Immature natural killer cell (primary cell): ENCODE results near the gene EMX1. TPM values are rescaled to one million over a fixed set of nuclear protein-coding genes. Genes with fewer than 3 reads are reported as not detected.

ENCODE experiments used
- DNase-seq, 3 donors: peaks; one replicate each; pipeline ENCODE4 v3.0.0; 2022; ENCODE audit warnings: mixed read lengths in 1 of 3
- H3K27ac Mint-ChIP-seq, 6 donors: one replicate each; pipeline ENCODE4 v1.8.0; 2020; ENCODE audit warnings: mixed read lengths in 6 of 6, mild to moderate bottlenecking in 5 of 6, inconsistent platforms in 4 of 6, moderate library complexity in 3 of 6
- H3K27me3 Mint-ChIP-seq, 3 donors: one replicate each; pipeline ENCODE4 v1.8.0; 2020 to 2021; ENCODE audit warnings: low read depth in 3 of 3, mild to moderate bottlenecking in 3 of 3, mixed read lengths in 3 of 3, moderate library complexity in 3 of 3, inconsistent platforms in 1 of 3
- H3K36me3 Mint-ChIP-seq, 3 donors: one replicate each; pipeline ENCODE4 v1.8.0; 2020; ENCODE audit warnings: mixed read lengths in 3 of 3, inconsistent platforms in 2 of 3, mild to moderate bottlenecking in 2 of 3
- H3K4me1 Mint-ChIP-seq, 2 donors: one replicate each; pipeline ENCODE4 v1.8.0; 2020; ENCODE audit warnings: inconsistent platforms in 2 of 2, mild to moderate bottlenecking in 2 of 2, mixed read lengths in 2 of 2, moderate library complexity in 1 of 2
- H3K4me3 Mint-ChIP-seq, 5 donors: one replicate each; pipeline ENCODE4 v1.8.0; 2020; ENCODE audit warnings: mild to moderate bottlenecking in 5 of 5, mixed read lengths in 5 of 5, inconsistent platforms in 3 of 5, moderate library complexity in 3 of 5
- H3K9me3 Mint-ChIP-seq, 6 donors: one replicate each; pipeline ENCODE4 v1.8.0; 2020; ENCODE audit warnings: mild to moderate bottlenecking in 6 of 6, mixed read lengths in 6 of 6, inconsistent platforms in 4 of 6, moderate library complexity in 3 of 6
- polyA plus RNA-seq, 3 donors: library from polyadenylated mRNA; unstranded; fragments of 300-500 nt; fragmentation: Illumina TruSeq; gene quantifications; one replicate each; pipeline ENCODE4 v1.2.3, GENCODE V29; 2021

The EMX1 gene
- polyA plus RNA-seq, 3 donors from 2014 or later = not detected

DNA sequence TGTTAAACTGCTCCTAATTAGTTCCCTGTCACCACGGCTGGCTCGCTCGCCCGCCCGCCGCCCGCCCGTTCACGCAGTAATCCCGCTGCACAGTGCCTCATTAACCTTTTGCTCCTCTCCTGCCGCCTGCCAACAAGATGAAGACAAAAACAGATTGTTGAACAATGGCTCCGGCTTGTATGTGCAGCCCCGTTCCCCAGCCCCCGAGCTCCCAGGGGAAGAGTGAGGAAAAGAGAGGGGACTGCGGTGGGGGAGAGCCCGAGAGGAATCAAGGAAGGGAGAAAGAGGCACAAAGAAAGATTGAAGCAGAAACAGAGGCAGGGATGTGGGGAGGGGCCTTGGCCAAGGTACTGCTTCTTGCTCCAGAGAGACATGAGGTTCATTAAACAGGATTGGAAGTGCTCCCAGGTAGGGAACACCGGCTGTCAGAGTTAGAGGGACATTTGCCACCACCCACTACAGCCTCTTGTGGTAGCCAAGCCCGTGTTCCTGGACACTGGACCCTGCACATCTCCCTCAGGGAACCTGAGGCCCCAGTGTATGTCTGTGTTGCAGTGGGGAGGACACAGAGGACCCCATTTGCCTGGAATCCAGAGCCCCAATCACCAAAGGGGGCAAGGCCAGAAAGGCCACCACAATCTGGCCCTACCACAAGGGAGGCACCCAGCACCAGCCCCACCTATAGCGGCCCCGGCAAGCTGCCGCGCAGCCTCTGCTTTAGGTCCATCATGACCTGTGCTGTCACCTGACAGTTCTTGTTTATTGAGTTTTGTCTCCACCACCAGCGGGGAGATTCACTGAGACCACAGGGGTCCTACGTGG is 38.1 kb downstream of the EMX1 start:
- Mint-ChIP-seq H3K27me3 (no peaks in the 10 kb centered on the region), H3K36me3 (peaks cover 0 to 12% (median 0%) of the 10 kb centered on the region in 3 donors), H3K9me3 (no peaks in the 10 kb centered on the region), H3K4me1 (peaks cover 64 to 67% of the 10 kb centered on the region in 2 donors), H3K27ac (peak overlapping the region; percentile 49 to 90 (median 73)), H3K4me3 (peak overlapping the region; percentile 71 to 98 (median 90))
- DNase-seq = no peak

DNA sequence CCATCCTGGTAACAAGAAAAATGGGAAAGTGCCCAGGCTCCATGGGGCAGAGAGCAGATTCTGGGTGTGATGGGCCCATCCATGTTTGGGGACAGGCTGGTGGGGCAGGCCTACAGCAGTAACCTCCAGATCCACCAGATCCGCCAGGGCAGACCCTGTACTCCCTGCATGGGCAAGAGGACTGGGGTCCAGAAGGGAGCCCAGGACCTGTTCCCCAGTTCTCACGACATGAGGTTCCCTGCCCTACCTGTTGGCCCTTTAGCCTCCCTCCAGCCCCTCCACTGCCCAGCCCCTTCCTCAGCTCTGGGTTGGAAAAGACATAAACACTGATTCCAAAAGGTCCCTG is 38.7 kb downstream of the EMX1 start:
- H3K36me3 Mint-ChIP-seq = peaks cover 0 to 12% (median 0%) of the 10 kb centered on the region in 3 donors
- DNase-seq = no peak
- peak overlapping the region in 2 of 6 donors; percentile 55 to 64 for H3K27ac Mint-ChIP-seq
- H3K27me3 Mint-ChIP-seq = peaks cover 0 to 2% (median 0%) of the 10 kb centered on the region in 3 donors
- peaks cover 67% of the 10 kb centered on the region in 2 donors for H3K4me1 Mint-ChIP-seq
- H3K9me3 Mint-ChIP-seq = peaks cover 0 to 1% (median 0%) of the 10 kb centered on the region in 6 donors
- H3K4me3 Mint-ChIP-seq = peak overlapping the region in 3 of 5 donors; percentile 17 to 90 (median 43)

DNA sequence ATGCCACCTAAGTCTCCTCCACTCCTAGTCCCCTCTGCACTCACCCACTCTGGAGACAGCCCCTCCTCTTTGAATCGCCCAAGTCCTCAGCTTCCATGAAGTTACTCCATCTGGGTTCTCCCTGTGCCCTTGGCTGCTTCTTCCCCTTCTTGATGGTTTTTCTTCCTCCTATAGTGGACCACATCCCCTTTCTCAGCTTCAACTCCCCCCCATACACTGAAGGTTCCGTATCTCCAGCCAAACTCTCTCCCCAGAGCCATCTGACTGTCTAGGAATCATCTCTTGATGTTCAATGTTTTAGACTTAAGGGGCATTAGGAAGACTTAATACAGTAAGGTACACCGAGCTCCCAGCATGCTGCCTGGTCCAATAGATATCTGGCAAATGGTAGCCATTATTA is 39.6 kb downstream of the EMX1 start:
- no peak for DNase-seq
- peaks cover 67% of the 10 kb centered on the region in 2 donors for H3K4me1 Mint-ChIP-seq
- peaks cover 0 to 12% (median 0%) of the 10 kb centered on the region in 3 donors for H3K36me3 Mint-ChIP-seq
- peaks cover 0 to 1% (median 0%) of the 10 kb centered on the region in 6 donors for H3K9me3 Mint-ChIP-seq
- H3K4me3 Mint-ChIP-seq = peak overlapping the region; percentile 2 to 45 (median 23)
- peak overlapping the region; percentile 31 to 69 (median 47) for H3K27ac Mint-ChIP-seq
- H3K27me3 Mint-ChIP-seq = peaks cover 0 to 2% (median 2%) of the 10 kb centered on the region in 3 donors

DNA sequence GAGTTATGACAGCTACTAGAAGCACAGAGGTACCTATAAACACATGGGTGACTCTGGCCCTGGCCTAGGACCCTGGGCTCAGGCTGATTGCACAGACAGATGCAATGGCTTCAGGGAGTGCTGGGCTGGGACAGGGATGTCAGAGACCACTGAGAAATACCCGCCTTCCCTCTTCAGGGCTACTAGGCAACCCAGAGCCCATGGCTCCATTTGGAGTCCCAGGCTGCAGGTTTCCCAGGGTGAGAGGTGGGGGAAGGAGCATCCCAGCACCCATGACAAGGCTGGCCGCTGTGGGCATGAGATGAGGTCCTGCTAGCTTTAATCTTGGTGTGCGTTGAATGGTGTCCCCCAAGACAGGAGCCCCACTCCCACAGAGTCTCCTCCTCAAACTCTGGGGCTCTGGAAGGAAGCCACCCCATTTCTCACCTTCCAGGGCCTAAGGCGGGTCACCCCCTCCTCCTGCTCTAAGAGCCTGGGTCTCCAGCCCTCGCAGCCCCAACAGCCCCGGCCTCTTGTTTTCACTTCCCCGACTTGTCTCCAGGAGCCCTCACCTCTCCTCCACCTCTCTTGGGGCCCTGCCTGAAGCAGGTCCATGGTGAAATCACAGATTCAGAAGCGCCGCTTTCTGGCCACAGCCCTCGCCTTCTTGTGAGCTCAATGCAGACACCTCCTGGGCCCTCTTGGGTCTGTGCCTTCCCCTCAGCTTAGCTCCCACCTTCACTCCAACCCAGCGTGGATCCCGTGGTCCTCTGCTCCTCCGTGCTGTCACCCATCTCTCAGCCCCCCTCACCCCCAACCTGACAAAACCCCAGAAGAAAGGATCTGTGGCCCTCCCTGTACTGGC is 41.4 kb downstream of the EMX1 start:
- H3K9me3 Mint-ChIP-seq = peaks cover 0 to 1% (median 0%) of the 10 kb centered on the region in 6 donors
- peaks cover 57 to 58% of the 10 kb centered on the region in 2 donors for H3K4me1 Mint-ChIP-seq
- H3K36me3 Mint-ChIP-seq = peaks cover 0 to 12% (median 0%) of the 10 kb centered on the region in 3 donors
- no peak for DNase-seq
- no peak overlapping the region for H3K4me3 Mint-ChIP-seq
- H3K27me3 Mint-ChIP-seq = peaks cover 0 to 2% (median 2%) of the 10 kb centered on the region in 3 donors
- peak overlapping the region; percentile 21 to 79 (median 58) for H3K27ac Mint-ChIP-seq

DNA sequence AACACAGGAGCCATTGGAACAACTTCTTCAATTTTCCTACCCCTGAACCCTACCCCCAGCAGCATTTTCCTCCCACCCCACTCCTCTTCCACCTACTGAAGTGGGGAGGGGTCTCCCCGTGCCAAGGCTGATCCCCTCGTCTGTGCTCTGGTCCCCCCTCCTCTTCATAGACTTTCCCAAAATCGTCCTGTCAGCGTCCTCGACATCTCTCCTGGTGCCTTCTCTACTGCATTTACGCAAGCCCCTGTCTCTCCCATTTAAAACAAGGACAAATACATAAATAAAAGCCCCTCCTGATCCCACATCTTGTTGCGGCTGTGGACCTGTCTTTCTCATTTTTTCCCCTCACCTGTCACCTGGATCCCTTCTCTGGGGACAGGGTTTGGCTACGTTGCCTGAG is 42.2 kb downstream of the EMX1 start:
- DNase-seq = no peak
- Mint-ChIP-seq H3K4me1 (peaks cover 49 to 50% of the 10 kb centered on the region in 2 donors), H3K9me3 (peaks cover 0 to 1% (median 0%) of the 10 kb centered on the region in 6 donors), H3K36me3 (peaks cover 0 to 12% (median 0%) of the 10 kb centered on the region in 3 donors), H3K27ac (peak overlapping the region in 5 of 6 donors; percentile 9 to 76 (median 45)), H3K27me3 (peaks cover 0 to 2% (median 2%) of the 10 kb centered on the region in 3 donors), H3K4me3 (no peak overlapping the region)

DNA sequence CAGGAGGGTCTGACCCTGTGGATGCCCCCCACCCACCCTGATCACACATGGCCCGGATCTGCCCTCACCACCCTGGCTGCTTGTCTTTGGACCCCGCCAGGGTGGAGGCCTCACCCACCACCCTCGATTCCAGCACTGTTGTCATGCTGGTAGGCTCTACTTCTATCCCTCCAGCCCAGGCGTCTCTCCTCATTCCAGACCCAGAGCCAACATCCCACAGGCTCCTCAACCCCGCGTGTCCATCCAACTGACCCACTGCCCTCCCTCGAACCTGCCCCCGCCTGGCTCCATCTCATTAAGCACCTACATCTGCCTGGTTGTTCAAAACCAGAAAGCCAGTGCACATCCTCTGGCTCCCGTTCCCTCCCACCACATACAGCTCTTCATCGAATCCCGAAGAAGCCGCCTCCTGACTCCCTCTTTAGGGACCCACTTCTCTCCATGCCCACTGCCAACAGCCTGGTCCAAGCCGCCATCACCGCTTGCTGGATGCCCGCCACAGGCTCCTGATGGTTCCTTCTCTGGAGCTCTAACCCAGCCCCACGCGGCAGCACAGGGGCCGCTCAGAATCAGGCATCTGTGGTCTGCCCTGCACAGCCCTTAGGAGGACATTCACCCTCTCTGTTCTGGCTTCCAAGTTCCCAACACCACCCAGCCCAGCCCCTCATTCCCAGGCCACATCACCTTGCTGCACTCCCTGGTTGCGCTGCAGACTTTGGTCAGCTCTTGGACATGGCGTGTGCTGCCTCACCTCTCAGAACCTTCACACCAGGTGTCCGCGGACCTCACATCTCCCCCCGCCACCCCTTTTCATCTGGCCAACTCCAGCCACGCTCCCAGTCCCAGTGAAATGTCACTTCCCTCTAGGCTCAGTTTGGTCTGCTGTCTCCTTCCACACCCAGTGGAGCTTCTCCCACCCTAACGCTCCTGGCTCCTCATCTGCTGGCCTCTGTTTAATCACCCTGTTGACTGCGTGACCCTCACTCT is 43.0 kb downstream of the EMX1 start:
- H3K9me3 Mint-ChIP-seq = peaks cover 0 to 1% (median 0%) of the 10 kb centered on the region in 6 donors
- no peak for DNase-seq
- H3K4me3 Mint-ChIP-seq = no peak overlapping the region
- peaks cover 0 to 2% (median 2%) of the 10 kb centered on the region in 3 donors for H3K27me3 Mint-ChIP-seq
- peak overlapping the region in 4 of 6 donors; percentile 28 to 68 (median 54) for H3K27ac Mint-ChIP-seq
- peaks cover 0 to 12% (median 0%) of the 10 kb centered on the region in 3 donors for H3K36me3 Mint-ChIP-seq
- H3K4me1 Mint-ChIP-seq = peaks cover 42% of the 10 kb centered on the region in 2 donors

DNA sequence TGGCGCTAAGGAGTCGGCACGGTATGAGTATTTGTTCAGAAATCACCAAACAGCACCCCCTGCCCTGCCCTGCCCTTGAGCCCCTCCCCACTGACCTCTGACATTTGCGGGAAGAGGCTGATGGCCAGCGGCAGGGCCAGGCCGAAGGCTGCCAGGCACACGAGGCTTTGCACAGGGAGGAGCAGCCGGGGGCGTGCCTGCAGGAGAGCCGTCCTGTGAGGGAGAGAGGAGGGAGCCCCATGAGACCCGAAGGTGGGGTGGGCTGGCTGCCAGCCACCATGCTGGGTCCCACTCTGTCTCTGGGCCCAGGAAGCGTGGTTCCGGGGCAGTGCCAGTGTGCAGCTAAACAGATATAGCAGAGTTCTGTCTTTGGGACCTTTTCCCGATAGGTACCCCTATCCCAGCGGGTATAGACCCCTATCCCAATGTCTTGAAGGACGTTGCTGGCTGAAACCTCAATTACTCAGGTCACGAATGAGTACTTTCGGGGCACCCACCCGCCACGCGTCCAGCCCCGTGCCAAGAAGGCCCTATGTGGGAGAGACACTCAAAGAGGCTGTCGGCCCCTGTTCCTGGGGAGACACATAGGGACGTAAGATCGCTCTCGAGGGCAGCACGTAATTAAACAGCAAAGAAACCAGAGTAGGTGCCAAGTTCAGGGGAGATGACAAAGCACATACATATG is 43.9 kb downstream of the EMX1 start:
- Mint-ChIP-seq H3K4me1 (peaks cover 33 to 35% of the 10 kb centered on the region in 2 donors), H3K9me3 (peaks cover 0 to 1% (median 0%) of the 10 kb centered on the region in 6 donors), H3K36me3 (peaks cover 0 to 12% (median 0%) of the 10 kb centered on the region in 3 donors), H3K27me3 (peaks cover 0 to 2% (median 2%) of the 10 kb centered on the region in 3 donors), H3K27ac (peak overlapping the region in 1 of 6 donors; percentile 59), H3K4me3 (no peak overlapping the region)
- no peak for DNase-seq

DNA sequence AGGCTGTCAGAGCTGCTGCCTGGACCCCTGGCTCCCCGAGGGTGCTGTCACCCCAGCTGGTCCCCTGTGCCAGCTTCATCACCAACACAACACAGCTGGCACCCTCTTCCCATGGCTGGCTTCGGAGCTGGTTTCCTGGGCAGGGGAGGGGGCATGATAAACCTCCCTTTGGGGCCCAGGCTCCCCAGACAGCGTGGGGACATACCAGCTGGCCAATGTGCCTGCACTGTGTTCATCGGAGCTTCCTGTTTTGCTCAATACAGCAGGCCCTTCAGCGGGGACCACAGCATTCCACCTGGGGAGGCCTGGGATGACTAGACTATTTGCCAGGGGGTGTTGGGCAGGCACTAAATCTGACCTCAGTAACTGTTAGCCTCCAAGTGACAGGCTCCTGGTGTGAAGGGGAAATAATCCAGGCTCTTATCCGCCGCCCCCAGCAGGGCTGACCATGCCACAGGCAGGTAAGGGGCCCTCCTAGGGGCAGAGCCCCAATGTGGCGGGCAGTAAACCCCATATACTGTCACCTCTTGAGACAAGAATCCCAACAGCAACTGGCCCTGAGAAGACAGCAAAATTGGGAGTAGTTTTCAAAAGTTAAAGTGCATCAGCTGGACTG is 44.6 kb downstream of the EMX1 start:
- Mint-ChIP-seq H3K9me3 (peaks cover 0 to 1% (median 0%) of the 10 kb centered on the region in 6 donors), H3K27me3 (peaks cover 0 to 2% (median 2%) of the 10 kb centered on the region in 3 donors), H3K4me1 (peaks cover 28 to 29% of the 10 kb centered on the region in 2 donors), H3K27ac (no peak overlapping the region), H3K36me3 (peaks cover 0 to 8% (median 0%) of the 10 kb centered on the region in 3 donors), H3K4me3 (no peak overlapping the region)
- no peak for DNase-seq

DNA sequence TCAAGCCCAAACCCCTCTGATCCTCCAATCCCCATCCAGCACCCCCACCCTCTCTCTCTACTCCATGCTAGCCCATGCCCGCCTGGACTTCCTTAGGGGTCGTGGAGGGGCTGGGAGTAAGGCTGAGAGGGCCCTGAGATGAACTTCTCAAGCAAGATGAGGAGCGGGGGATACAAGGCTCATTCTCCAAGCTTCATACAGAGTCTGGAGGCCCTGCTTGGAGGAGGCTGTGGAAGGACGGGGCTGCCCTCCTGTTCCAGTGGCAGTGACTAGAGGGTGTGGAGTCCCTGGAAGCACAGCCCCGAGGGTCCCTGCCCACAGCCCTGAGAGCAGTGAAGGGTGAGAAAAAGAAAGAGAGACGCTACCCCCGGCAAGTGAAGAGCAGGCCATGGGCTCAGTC is 45.6 kb downstream of the EMX1 start:
- H3K4me1 Mint-ChIP-seq = peaks cover 19 to 20% of the 10 kb centered on the region in 2 donors
- H3K27ac Mint-ChIP-seq = no peak overlapping the region

DNA sequence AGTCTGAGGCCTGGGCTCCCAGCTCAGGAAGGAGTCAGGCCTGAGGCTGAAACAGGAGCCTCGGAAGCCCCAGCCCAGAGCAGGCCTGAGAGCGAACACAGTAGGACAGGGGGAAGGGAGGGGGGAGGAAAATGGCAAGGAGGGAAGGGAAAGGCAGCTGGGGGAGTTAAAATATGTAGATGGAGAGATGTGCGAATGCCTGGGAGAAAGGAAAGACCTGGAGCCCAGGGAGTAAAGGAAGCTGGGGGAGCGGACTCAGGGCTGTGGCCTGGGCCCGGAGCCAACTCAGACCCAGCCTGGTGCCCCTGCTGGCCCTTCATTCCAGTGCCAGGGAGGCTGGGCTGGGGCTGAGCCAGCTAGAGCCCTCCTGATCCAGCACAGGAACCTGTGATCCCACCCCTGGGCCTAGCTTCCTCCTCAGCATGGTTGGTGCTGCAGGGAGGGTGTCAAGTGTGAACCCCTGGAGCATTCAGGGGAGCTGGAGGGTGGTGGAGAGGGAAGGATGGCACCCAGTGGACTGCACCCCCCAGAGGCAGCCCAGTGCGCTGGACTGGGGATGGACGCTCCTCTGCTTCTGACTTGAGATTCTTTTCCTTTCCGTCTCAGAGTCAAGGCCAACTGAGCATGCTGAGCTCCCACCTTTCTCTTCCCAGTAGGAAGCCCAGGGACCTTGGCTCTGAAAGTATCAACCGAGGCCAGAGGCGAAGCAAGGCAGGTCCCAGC is 46.3 kb downstream of the EMX1 start:
- no peak for DNase-seq

More for the DNA sequence above, 45.6 kb downstream of the EMX1 start:
- Mint-ChIP-seq H3K27me3 (peaks cover 0 to 3% (median 2%) of the 10 kb centered on the region in 3 donors), H3K36me3 (peaks cover 0 to 6% (median 0%) of the 10 kb centered on the region in 3 donors), H3K9me3 (peaks cover 0 to 1% (median 0%) of the 10 kb centered on the region in 6 donors), H3K4me3 (no peak overlapping the region)
- no peak for DNase-seq

DNA sequence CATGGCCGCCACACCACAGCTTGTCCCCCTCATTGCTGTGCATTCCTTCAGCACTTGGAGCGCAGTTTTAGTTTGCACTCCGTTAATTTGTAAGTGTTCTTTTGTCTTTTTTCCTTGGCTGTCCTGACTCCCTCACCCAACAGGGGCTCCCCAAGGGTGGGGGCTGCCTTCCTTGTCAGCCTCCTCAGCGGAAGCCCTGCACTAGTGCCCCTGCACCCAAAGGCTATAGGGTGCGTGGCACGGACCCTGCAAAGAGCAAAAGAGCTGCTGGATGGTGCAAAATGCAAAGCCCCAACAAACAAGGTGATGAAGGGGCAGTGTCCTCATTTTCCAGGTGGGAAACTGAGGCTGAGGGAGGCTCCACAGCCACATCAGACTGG is 46.8 kb downstream of the EMX1 start:
- Mint-ChIP-seq H3K27me3 (peaks cover 0 to 3% (median 2%) of the 10 kb centered on the region in 3 donors), H3K27ac (peak overlapping the region in 1 of 6 donors; percentile 64), H3K4me3 (no peak overlapping the region), H3K9me3 (peaks cover 0 to 1% (median 0%) of the 10 kb centered on the region in 6 donors), H3K36me3 (peaks cover 0 to 6% (median 0%) of the 10 kb centered on the region in 3 donors), H3K4me1 (peaks cover 7 to 11% of the 10 kb centered on the region in 2 donors)
- DNase-seq = no peak

More for the DNA sequence above, 46.3 kb downstream of the EMX1 start:
- Mint-ChIP-seq H3K27ac (no peak overlapping the region), H3K4me3 (no peak overlapping the region), H3K4me1 (peaks cover 13 to 14% of the 10 kb centered on the region in 2 donors), H3K9me3 (peaks cover 0 to 1% (median 0%) of the 10 kb centered on the region in 6 donors), H3K36me3 (peaks cover 0 to 6% (median 0%) of the 10 kb centered on the region in 3 donors), H3K27me3 (peaks cover 0 to 3% (median 2%) of the 10 kb centered on the region in 3 donors)
